Lower leg skin (tissue), 3 donors: ENCODE measurements around the gene TMEM117.

Experiments used
- POLR2A ChIP-seq, 2 donors: fragments of 450-650 bp; IDR thresholded peaks; one replicate each; pipeline ENCODE4 v1.6.1; 2016 to 2017; ENCODE audit warnings: antibody characterized with exemption in 2 of 2, mild to moderate bottlenecking in 1 of 2, moderate library complexity in 1 of 2
- TF ChIP-seq, protein P1 (sequence below), 3 donors: fragments of 450-650 bp; IDR thresholded peaks; one replicate each; pipeline ENCODE4 v1.5.1; 2016; ENCODE audit warnings: antibody characterized with exemption in 3 of 3, mild to moderate bottlenecking in 3 of 3, moderate library complexity in 2 of 3

DNA sequence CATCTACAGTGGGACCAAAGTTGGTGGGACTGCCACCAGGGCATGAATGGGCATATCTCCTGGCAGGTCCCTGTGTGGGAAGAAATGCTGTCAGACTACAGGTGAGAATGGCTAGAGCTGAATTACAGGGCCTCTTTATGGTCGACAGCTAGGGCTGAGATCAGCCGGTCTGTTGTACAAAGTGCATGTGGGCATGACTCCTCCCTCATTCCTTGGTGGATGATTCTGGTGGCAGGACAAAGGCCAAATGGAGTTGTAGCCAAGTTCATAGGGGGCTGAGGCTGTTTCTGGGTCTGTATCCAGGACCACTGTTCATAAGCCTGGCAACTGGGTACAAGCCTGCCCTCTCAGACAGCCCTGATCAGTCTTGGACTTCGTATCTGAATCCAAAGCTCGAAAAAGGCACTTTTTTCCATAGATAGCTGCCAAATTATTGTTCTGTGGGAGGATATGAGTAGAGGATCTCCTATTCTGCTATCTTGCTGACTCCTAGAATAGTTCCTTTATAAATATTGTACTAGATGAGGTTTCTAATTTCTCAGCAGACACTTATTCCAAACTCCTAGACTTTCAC lies 460.8 kb downstream of the TMEM117 start:
- TF ChIP-seq, protein P1, sequence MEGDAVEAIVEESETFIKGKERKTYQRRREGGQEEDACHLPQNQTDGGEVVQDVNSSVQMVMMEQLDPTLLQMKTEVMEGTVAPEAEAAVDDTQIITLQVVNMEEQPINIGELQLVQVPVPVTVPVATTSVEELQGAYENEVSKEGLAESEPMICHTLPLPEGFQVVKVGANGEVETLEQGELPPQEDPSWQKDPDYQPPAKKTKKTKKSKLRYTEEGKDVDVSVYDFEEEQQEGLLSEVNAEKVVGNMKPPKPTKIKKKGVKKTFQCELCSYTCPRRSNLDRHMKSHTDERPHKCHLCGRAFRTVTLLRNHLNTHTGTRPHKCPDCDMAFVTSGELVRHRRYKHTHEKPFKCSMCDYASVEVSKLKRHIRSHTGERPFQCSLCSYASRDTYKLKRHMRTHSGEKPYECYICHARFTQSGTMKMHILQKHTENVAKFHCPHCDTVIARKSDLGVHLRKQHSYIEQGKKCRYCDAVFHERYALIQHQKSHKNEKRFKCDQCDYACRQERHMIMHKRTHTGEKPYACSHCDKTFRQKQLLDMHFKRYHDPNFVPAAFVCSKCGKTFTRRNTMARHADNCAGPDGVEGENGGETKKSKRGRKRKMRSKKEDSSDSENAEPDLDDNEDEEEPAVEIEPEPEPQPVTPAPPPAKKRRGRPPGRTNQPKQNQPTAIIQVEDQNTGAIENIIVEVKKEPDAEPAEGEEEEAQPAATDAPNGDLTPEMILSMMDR (IDR thresholded peaks at IDR 0.05): no peak
- no peak for TF ChIP-seq POLR2A (IDR thresholded peaks at IDR 0.05)
